GM19240 (cell line): ENCODE results near the gene CIITA.

Source experiments
- DNase-seq: peaks from one replicate; pipeline ENCODE4 v3.0.0; 2011; ENCODE audit warnings: low spot score; ENCODE audit not compliant: insufficient read length

The CIITA gene

DNA sequence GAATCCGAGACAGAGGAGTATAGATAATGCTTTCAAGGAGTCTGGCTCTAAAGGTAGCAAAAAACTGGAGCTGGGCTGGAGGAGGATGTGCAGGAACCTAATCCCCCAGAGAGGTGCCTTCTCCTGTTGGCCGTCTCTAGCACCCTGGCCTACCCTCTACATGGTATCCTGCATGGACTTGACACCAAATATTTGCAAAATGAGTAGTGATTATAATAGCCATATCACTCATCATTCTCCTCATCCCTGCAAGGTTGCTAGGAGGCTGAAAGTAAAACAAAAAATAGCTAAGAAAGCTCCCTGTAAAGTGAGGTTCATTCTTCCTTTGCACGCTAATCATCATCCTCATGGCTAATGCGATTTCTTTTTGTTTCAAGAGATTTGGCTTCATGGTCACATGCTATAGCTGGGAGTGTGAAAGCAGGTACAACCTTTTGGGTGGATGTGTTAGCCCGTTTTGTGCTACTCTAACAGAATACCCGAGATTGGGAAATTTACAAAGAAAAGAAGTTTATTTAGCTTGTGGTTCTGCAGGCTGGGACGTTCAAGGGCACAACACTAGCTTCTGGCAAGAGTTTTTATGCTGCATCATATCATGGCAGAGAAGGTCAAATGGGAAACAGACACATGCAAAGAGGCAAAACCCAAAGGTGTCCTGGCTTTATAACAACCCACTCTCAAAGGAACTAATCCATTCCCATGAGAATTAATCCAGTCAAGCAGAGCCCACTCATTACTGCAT is 27.1 kb upstream of the CIITA start:
- no peak for DNase-seq

DNA sequence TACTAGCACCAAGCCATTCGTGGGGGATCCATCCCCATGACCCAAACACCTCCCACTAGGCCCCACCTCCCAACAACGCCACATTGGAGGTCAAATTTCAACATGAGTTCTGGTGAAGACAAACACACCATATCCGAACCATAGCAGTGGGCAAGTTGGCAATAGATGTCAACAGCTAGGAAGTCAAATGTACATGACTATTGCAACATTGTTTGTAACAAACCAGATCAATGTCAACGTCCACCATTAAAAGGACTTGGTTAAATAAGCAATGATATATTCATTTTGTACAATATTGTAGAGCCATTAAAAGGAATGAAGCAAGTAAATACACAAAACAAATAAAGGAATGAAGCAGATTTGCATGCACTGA is 26.5 kb upstream of the CIITA start:
- DNase-seq: no peak

DNA sequence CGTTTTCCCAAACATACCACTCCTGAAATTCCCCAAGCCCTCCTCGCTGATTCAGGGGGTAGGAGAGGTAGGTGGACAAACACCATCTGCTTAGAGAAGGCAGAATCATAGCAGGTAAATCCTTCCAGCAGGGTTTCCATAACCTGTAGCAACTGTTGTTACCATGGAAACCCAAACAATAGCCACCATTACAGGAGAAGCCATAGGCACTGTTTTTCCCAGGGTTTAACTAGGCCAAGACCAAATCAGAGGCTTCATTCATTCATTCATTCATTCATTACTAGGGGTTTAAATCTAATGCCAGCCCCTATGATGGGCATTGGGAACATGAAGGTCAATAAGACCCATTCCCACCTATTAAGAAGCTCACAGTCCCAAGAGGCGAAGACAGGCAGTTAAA is 25.5 kb upstream of the CIITA start:
- no peak for DNase-seq

DNA sequence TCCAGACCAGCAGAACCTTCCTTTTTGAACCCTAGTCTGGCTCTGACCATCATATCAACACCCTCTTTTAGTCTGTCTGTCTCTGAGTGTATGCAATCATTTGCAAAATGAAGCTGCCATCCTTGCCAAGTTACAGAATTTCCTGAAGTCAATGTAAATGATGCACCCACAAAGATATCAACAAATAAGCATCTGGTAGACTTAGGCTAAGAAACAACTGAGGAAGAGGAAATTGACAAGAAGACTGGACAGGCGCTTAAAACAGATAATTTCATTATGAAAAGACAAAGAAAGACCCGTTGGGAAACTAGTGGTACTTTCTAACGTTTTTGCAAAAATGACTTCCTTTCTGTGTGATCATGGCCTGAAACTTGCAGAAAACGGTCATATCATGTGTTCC is 24.7 kb upstream of the CIITA start:
- DNase-seq: no peak

DNA sequence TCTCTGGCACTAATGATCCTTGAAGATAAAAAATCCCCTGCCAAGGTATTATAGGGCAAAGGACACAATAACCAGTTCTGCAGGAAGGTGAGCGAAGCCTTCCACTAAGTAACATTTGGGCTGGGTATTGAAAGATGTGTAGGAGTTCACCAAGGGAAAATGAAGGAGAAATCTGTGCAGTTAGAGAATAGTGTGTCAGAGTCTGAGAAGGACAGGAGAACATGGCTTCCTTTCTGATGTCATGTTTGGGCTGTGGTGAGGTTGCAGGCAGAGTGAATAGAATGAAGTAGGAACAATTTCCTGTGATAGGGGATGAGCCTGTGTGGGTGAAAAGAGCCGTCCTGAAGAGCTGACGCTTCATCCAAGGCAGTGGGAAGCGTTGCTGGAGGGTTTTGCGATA is 24.1 kb upstream of the CIITA start:
- no peak for DNase-seq

DNA sequence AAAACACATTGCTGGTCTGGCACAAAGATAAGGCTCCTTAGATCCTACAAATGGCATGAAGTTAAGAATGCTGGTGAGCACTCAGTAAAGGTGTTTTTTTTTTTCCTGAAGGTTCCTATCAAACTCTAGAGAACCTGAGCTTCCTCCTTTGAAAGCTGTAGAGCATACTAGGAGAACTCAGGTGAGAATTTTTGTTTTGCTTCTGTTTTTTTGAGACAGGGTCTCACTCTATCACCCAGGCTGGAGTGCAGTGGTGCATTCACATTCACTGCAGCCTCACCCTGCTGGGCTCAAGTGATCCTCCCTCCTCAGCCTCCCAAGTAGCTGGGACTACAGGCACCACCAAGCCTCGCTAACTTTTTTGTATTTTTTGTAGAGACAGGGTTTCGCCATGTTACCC is 21.0 kb upstream of the CIITA start:
- no peak for DNase-seq

DNA sequence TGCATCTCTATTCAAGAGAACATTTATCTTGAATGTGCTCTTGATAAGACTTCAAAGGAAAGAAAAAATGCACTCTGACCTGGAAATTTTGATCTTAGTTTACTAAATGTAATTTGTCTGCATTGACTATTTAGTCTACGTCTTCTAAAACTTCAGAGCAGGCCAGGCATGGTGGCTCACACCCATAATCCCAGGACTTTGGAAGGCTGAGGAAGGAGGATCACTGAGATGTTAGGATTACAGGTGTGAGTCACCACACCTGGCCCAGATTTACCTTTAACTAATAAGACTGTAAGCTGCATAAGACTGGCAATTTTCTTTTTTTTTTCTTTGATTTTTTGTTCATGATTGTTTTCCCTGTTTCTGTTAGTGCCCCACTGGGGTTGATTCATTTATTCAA is 18.8 kb upstream of the CIITA start:
- DNase-seq: no peak

DNA sequence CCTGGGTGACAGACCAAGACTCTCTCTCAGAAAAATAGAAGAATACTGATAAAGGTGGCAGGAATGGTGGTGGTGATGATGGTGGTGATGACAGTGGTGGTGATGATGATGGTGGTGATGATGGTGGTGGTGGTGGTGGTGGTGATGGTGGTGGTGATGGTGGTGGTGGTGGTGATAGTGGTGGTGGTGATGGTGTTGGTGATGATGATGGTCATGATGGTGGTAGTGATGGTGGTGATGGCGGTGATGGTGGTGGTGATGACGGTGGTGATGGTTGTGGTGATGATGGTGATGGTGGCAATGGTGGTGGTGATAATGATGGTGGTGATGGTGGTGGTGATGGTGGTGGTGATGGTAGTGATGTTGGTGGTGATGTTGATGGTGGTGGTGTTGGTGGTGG is 18.0 kb upstream of the CIITA start:
- DNase-seq: no peak

DNA sequence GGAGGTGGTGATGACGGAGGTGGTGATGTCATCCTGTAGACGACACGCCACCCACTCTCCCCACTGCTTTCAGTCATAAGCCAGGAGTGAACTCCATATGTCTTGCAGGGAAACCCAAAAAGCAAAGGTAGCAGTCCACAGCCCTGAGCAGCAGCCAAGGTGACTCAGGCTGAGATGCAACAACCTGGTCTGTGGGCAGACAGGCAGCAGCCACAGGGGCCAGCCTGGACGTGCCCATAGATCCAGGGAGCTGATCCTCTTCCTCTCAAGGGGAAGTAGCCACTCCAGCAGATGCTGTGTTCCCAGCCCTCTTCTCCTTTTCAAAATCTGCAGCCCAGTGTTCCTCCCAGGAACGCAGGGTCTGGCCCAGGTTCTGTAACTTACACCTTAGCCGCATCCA is 17.3 kb upstream of the CIITA start:
- no peak for DNase-seq

DNA sequence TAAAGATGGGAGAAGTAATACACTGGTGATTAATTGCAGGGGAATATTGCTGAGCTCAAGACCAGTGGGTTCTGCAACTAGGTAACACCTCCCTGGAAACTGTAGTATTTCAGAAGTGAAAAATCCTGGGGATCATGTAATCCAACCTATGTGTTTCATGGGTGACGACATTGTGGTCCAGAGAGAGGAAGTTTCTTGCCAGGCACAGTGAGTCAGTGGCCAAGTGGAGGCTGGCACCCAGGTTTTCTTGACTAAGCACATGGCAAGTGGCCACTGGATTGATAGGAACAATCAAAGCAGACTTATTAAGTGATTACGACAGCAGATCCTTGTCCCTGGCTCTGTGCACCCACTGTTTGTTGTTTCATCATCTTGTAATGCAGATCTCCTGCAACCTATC is 14.6 kb upstream of the CIITA start:
- no peak for DNase-seq

DNA sequence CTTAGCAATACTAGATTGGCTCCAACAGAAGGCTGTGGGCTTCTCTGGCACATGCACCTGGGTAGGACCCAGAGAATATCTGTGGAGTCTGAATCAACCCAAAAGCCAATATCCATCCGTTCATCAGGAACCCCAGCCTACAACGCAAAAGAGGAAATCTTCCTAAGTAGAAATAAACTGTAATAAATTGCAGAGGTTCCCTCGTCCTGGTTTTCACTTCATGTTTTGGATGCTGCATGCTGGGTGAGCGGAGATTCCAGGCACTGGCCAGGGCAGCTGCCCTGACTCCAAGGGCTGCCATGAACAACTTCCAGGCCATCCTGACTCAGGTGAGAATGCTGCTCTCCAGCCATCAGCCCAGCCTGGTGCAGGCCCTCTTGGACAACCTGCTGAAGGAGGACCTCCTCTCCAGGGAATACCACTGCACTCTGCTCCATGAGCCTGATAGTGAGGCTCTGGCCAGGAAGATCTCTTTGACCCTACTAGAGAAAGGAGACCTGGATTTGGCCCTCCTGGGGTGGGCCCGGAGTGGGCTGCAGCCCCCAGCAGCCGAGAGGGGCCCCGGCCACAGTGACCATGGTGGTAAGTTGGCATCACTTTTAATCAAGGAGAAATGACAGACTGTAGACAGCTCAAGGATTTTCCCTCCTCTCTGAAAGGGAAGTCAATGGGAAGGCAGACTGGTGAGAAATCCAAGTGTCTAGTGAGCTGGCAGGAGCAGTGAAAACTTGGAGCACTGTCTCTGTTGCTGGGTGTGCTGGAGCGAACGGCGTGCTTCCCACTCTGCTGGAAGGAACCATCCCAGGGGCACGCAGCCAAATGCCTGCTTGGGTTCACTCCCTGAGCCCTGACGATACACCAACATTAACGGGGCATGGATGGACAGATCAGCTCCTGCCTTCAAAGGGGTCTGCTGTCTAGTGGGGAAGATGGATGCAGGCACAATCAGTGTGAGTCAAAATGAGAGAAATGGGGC is 10.7 kb upstream of the CIITA start:
- no peak for DNase-seq

DNA sequence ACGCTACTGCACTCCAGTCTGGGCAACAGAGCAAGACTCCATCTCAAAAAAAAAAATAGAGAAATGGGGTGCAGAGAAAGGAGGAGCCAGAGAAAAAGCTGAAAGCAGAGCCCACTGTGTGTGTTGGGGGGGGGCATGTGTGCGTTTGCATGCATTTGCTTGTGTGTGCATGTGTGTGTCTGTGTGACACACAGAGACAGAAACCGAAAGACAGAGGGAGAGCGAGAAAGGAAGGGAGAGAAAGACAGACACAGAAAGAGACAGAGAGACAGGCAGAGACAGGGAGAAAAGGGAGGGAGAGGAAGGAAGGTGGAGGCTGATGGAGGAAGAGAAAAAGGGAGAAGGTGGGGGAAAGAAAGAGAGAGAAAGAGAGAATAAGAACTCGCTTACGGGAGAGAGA is 9.8 kb upstream of the CIITA start:
- no peak for DNase-seq

DNA sequence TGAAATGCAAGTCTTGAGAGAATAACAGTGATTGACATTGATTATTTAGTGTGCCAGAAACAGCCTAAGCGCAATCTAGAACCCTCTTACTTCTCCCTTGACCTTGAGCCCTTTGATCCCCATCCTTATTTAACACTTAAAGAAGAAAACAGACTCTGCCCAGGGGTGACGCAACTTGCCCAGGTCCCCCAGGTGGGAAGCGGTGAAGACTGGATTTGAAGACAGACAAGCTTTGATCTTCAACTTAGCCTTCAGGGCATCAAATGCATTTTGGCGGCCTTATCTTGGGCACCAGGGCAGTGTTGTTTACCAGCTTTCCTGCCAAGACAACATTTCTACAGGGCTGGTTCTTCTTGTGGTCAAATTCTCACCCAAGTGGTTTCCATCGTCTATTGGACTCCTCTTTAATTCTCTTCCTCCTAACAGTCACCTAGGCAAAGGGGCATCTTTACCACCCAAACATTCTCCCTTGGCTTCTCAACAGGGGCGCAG is 8.9 kb upstream of the CIITA start:
- DNase-seq: no peak

DNA sequence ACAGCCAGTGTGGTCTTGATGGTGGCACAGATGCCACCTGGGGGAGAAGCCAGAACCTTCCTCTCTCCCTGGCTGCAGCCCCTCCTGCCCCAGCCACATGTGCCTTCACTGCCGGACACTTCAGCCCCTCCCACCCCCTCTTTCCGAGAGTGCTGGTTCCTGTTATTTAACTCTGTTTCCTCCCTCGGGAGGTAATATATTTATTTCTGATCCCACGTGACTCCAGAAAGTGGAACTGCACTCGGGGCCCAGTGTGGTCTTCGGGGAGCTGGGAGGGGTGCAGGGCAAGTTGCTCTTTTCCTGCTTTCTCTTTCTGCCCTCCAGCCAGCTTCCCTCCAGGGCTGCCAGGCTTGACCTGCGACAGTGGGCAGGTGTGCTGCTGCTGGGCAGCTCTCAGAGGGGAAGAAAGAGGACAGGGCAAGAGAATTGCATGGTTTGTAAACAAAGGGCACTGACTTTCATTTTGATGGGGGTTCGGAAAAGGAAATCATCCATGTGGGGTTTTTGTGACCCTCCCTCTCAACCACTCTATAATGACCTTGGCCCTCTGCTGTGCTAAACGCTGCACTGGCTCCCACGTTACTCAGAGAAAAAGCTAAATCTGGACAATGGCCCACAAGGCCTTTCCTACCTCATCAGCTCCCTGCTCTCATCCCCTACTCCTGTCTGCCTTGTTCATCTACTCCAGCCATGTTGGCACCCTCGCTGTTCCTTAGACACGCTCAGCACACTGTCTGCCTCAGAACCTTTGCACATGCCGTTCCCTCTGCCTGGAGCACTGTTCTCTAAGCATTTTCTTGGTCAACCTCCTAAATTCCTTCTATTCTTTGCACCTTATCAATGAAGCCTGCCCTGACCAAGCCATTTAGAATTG is 8.2 kb upstream of the CIITA start:
- DNase-seq: no peak

DNA sequence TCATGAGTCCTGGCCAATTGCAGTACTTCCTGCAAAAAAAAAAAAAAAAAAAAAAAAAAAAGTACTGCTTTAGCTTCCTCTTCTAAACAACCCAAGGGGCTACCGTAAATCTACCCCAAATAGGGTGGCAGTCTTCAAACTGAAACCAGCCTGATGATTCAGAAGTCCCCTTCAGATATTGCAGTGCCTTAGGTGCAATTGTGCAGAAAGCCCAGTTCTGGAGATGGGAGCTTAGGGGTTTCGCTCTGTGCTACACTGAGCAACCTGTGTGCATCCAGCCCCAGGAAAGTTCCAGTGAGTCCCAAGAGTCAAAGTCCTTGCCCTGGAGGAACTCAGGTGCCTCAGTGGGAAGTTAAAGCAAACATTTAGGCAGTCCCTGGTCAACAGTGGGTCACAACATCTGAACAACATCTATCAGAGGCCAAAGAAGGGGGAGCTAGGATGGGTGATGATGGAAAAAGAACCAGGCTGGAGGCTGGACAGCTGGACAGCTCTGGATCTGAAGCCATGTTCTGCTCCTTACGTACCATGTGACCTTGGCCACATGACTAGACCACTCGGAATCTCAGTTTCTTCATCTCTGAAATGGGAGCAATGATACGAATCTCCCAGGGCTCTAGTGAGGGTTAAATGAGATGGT is 6.7 kb upstream of the CIITA start:
- no peak for DNase-seq

DNA sequence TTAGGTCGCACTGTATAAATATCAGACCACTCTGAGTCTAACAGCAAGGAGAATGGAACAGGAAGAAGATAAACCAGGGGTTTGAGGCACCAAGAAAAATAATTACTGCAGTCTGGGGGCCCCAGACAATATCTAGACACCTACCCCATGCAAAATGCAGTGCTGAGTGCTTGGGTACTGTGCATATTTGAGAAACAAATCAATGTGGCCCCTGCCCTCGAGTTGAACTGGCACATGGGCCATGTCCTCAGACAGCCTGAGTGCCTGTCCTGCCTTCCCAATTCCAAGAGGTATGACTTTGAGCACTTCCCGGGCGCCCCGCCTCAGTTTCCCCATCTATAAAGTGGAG is 6.2 kb upstream of the CIITA start:
- no peak for DNase-seq

DNA sequence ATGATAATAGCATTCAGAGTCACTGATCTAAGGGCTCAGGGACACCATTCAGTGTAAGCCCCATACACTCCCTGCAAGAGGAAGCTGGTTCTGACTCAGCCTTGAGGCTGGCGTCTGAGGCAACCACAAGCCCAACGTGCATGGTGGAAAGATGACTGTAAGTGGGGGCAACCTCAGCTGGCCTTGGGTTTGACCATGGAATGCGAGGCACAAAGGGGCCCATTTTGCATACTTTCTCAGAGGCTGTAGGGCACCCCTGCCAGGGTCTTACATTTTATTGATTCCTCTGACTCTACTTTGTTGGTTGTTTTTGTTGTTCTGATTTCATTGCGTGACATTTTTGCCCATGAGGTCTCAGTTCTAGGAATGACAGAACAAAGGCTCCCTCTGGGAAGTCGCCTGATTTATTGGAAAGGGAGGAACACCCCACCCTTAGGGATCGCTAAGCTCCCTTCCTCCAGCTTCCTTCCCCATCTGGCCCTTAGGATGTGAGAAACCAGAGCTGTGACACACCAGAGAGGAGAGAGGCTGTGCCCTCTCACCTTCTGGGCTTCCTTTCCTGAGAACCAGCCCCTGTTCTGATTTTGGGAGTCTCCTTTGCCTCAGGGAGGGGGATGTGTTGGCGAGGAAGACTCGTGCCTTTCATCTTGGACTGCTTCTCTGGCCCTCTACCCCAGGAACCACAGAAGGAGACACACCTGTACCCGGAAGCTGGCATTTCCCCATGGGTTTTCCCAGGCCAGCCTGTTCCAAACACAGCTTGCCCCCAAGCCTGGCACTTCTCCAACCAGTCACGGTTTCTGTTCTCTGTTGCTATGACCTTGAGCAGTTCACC is 5.6 kb upstream of the CIITA start:
- no peak for DNase-seq

DNA sequence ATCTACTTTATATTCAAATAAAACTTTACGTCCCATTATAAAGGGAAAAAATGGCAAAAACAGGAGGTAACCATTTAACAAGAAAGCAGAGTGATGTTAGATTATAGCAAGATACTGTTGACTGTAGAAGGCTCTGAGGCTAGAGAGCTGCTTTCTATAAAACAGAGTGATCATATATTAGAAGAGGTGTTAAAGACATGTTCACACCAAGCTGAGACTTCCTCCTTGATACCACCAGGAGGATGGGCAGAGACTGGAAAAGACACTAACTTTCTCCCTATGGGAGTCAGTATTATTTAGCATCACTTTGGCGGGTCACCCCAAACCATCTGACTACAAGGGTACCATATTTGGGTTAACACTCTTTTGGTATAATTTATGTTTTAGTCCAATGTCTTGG is 687 bp upstream of the CIITA start:
- no peak for DNase-seq

DNA sequence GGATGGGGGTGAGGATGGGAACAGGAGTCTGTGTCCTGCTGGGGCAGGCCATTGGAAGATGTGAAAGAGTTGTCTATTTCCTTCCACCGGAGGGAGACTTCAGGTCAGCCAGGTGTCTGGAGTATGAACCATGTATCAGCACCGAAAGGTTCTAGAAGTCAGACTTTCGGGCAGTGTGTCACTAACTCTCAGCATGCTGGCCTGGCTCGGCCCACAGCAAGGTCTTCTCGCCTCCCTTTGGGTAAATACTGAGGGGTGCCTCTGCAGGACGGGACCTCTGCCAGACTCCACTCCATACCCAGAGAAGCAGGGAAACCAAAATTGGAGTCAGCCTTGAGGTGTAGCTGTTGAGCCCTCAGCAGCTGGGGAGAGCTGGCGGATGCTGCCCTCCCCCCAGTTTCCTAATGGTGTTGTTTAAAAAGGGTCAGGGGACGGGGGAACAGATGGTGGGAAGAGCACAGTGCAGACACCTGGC is 507 bp downstream of the CIITA start:
- DNase-seq: no peak

DNA sequence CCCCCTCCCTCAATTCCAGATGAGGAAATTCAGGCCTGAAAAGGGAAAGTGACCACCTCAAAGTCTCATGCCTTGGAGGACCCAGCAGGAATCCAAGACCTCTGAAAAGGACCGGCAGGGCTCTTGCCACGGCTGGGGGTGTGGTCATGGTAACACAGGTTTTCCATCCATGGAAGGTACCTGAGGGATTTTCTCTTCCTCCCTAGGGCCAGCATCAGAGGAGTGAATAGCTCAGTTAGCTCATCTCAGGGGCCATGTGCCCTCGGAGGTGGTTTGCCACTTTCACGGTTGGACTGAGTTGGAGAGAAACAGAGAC is 1.3 kb downstream of the CIITA start:
- DNase-seq: no peak
